Measurements from ENCODE around the gene KRT85.

DNA sequence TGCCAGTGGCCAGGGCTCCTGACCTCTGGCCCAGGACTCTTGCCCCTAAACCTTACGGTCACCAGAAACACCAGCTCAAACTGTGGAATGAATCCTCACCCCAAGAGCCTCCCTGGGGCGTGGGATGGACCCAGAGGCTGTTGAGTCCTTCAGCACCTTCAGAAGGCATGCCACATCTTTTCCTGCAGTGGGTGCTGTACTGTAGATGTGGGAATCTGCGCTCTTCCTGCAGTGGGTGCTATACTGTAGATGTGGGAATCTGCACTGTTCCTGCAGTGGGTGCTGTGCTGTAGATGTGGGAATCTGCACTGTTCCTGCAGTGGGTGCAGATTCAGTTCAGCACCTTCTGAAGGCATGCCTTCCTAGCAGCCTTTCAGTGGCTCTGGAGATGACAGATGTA lies 37.7 kb upstream of the KRT85 start:
- no peak for TF ChIP-seq POLR2AphosphoS5 (IDR thresholded peaks at IDR 0.05; ENCODE audit: low read length)
- TF ChIP-seq RFX5 (IDR thresholded peaks at IDR 0.05; ENCODE audit: low read depth, low read length) = no peak
- TF ChIP-seq, protein P1, sequence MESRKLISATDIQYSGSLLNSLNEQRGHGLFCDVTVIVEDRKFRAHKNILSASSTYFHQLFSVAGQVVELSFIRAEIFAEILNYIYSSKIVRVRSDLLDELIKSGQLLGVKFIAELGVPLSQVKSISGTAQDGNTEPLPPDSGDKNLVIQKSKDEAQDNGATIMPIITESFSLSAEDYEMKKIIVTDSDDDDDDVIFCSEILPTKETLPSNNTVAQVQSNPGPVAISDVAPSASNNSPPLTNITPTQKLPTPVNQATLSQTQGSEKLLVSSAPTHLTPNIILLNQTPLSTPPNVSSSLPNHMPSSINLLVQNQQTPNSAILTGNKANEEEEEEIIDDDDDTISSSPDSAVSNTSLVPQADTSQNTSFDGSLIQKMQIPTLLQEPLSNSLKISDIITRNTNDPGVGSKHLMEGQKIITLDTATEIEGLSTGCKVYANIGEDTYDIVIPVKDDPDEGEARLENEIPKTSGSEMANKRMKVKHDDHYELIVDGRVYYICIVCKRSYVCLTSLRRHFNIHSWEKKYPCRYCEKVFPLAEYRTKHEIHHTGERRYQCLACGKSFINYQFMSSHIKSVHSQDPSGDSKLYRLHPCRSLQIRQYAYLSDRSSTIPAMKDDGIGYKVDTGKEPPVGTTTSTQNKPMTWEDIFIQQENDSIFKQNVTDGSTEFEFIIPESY (IDR thresholded peaks at IDR 0.05) = no peak
- TF ChIP-seq HDGF (IDR thresholded peaks at IDR 0.05) = no peak
- TF ChIP-seq, protein P2, sequence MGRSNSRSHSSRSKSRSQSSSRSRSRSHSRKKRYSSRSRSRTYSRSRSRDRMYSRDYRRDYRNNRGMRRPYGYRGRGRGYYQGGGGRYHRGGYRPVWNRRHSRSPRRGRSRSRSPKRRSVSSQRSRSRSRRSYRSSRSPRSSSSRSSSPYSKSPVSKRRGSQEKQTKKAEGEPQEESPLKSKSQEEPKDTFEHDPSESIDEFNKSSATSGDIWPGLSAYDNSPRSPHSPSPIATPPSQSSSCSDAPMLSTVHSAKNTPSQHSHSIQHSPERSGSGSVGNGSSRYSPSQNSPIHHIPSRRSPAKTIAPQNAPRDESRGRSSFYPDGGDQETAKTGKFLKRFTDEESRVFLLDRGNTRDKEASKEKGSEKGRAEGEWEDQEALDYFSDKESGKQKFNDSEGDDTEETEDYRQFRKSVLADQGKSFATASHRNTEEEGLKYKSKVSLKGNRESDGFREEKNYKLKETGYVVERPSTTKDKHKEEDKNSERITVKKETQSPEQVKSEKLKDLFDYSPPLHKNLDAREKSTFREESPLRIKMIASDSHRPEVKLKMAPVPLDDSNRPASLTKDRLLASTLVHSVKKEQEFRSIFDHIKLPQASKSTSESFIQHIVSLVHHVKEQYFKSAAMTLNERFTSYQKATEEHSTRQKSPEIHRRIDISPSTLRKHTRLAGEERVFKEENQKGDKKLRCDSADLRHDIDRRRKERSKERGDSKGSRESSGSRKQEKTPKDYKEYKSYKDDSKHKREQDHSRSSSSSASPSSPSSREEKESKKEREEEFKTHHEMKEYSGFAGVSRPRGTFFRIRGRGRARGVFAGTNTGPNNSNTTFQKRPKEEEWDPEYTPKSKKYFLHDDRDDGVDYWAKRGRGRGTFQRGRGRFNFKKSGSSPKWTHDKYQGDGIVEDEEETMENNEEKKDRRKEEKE (IDR thresholded peaks at IDR 0.05) = no peak
- TF ChIP-seq, protein P3, sequence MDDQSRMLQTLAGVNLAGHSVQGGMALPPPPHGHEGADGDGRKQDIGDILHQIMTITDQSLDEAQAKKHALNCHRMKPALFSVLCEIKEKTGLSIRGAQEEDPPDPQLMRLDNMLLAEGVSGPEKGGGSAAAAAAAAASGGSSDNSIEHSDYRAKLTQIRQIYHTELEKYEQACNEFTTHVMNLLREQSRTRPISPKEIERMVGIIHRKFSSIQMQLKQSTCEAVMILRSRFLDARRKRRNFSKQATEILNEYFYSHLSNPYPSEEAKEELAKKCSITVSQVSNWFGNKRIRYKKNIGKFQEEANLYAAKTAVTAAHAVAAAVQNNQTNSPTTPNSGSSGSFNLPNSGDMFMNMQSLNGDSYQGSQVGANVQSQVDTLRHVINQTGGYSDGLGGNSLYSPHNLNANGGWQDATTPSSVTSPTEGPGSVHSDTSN (IDR thresholded peaks at IDR 0.05; ENCODE audit: insufficient replicate concordance, low read depth, low read length) = no peak
- TF ChIP-seq, protein P4, sequence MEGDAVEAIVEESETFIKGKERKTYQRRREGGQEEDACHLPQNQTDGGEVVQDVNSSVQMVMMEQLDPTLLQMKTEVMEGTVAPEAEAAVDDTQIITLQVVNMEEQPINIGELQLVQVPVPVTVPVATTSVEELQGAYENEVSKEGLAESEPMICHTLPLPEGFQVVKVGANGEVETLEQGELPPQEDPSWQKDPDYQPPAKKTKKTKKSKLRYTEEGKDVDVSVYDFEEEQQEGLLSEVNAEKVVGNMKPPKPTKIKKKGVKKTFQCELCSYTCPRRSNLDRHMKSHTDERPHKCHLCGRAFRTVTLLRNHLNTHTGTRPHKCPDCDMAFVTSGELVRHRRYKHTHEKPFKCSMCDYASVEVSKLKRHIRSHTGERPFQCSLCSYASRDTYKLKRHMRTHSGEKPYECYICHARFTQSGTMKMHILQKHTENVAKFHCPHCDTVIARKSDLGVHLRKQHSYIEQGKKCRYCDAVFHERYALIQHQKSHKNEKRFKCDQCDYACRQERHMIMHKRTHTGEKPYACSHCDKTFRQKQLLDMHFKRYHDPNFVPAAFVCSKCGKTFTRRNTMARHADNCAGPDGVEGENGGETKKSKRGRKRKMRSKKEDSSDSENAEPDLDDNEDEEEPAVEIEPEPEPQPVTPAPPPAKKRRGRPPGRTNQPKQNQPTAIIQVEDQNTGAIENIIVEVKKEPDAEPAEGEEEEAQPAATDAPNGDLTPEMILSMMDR (IDR thresholded peaks at IDR 0.05 in 2 of 3, conservative IDR thresholded peaks at IDR 0.05 in 1 of 3; ENCODE audit: control insufficient read depth in 2 of 3, extremely low read depth in 1 of 3, insufficient read depth in 1 of 3, low read depth in 3 of 3, low read length in 3 of 3) = no peak
- TF ChIP-seq MXI1 (IDR thresholded peaks at IDR 0.05; ENCODE audit: low read depth, low read length) = no peak
- TF ChIP-seq CBX5 (IDR thresholded peaks at IDR 0.05; ENCODE audit: low read depth) = no peak
